Upper lobe of left lung (tissue), 4 donors: ENCODE data around the gene TRUB2.

ENCODE experiments used
- CTCF ChIP-seq, 6 experiments: fragments of 450-650 bp in 4 of 6; fragments of 200-600 bp in 2 of 6; sonication (generic) in 2 of 6; IDR thresholded peaks; one replicate each; pipeline ENCODE4 v1.5.1; 2016 to 2019; ENCODE audit warnings: antibody characterized with exemption in 6 of 6
- EP300 ChIP-seq, 4 donors: sonication (generic); formaldehyde crosslinking; IDR thresholded peaks; one replicate each; pipeline ENCODE4 v1.5.1; 2017; ENCODE audit warnings: antibody characterized with exemption in 4 of 4, control low read depth in 2 of 4
- POLR2A ChIP-seq, 4 donors: fragments of 450-650 bp; IDR thresholded peaks; one replicate each; pipeline ENCODE4 v1.5.1; 2016 to 2017; ENCODE audit warnings: antibody characterized with exemption in 4 of 4, mild to moderate bottlenecking in 2 of 4

GRCh38 chr9:128340691-128341434, 18.6 kb upstream of the TRUB2 start:
- TF ChIP-seq CTCF (IDR thresholded peaks at IDR 0.05), result no peak
- no peak for TF ChIP-seq POLR2A (IDR thresholded peaks at IDR 0.05)
- no peak for TF ChIP-seq EP300 (IDR thresholded peaks at IDR 0.05)
